Left renal pelvis (tissue), 4 donors: Measurements from ENCODE around the gene PIN1. TPM values are rescaled to one million over a fixed set of nuclear protein-coding genes. Genes with fewer than 3 reads are reported as not detected.

ENCODE experiments used
- DNase-seq, 4 donors: peaks; one replicate each; pipeline ENCODE4 v3.0.0-alpha.2; 2013; ENCODE audit warnings: low read depth in 4 of 4, low spot score in 3 of 4
- polyA plus RNA-seq, 4 donors: library from polyadenylated mRNA; unstranded; fragments of 120-200 nt; gene quantifications; one replicate each; pipeline ENCODE4 v1.2.1, GENCODE V29; 2013; ENCODE audit not compliant: insufficient read length in 4 of 4

PIN1 gene
- polyA plus RNA-seq, 4 donors = 45.8 to 73.3 (median 48.4) TPM

GRCh38 chr19:9878511-9879196, 43.5 kb downstream of the PIN1 start:
- no peak for DNase-seq

GRCh38 chr19:9881720-9882119, 46.6 kb downstream of the PIN1 start:
- no peak for DNase-seq

- peak in 1 of 4 donors; percentile 14 for DNase-seq
Measured at GRCh38 chr19:9883231-9883758, 48.2 kb downstream of the PIN1 start.

GRCh38 chr19:9883764-9884163, 48.6 kb downstream of the PIN1 start:
- DNase-seq = no peak

- DNase-seq = no peak
Measured at GRCh38 chr19:9885077-9885552, 50.0 kb downstream of the PIN1 start.

GRCh38 chr19:9891609-9892373, 56.7 kb downstream of the PIN1 start:
- no peak for DNase-seq

Other genes starting within 250 kb of the PIN1 start
- gene ZNF561, start 214.1 kb upstream of the PIN1 start, polyA plus RNA-seq = 10 to 100 TPM; 53.9 to 62.5 (median 61.6) TPM
- 10 to 100 TPM; 20.9 to 28.0 (median 24.9) TPM for gene ZNF562, start 160.2 kb upstream of the PIN1 start, polyA plus RNA-seq
- 10 to 100 TPM; 16.3 to 34.3 (median 21.7) TPM for gene ZNF846, start 66.6 kb upstream of the PIN1 start, polyA plus RNA-seq
- gene FBXL12, start 16.2 kb upstream of the PIN1 start, polyA plus RNA-seq = 10 to 100 TPM; 26.2 to 39.6 (median 30.9) TPM
- gene UBL5, start 7.4 kb upstream of the PIN1 start, polyA plus RNA-seq = 100 to 1,000 TPM; 217 to 297 (median 282) TPM
- gene OLFM2, start 101.2 kb downstream of the PIN1 start, polyA plus RNA-seq = 10 to 100 TPM; 17.8 to 30.7 (median 23.2) TPM
- 10 to 100 TPM in 1 of 4 donors, 1 to 10 TPM in 3; 1.1 to 14.4 (median 1.7) TPM for gene COL5A3, start 175.2 kb downstream of the PIN1 start, polyA plus RNA-seq
- gene RDH8, start 178.2 kb downstream of the PIN1 start, polyA plus RNA-seq = not detected